ENCODE results near the gene JADE2. TPM values are rescaled to one million over a fixed set of nuclear protein-coding genes. Genes with fewer than 3 reads are reported as not detected.

JADE2 gene
- total RNA-seq, 2 donors from 2014 or later = 37.5 to 47.6 TPM

- no peak for TF ChIP-seq CTCF (IDR thresholded peaks at IDR 0.05)
- no peak for DNase-seq (ENCODE audit: low spot score)
Observed at GRCh38 chr5:134582941-134583340, 57.5 kb downstream of the JADE2 start.

GRCh38 chr5:134583766-134584165, 58.3 kb downstream of the JADE2 start:
- peaks cover 0 to 24% of the 10 kb centered on the region in 2 donors for H3K4me1 ChIP-seq
- H3K9me3 ChIP-seq = no peaks in the 10 kb centered on the region
- no peak for TF ChIP-seq CTCF (IDR thresholded peaks at IDR 0.05)
- no peaks in the 10 kb centered on the region for H3K27me3 ChIP-seq
- H3K27ac ChIP-seq = no peak overlapping the region
- H3K36me3 ChIP-seq = peaks cover 14% of the 10 kb centered on the region
- H3K4me3 ChIP-seq = no peak overlapping the region
- no peak for DNase-seq (ENCODE audit: low spot score)

More at GRCh38 chr5:134582941-134583340, 57.5 kb downstream of the JADE2 start:
- H3K9me3 ChIP-seq = no peaks in the 10 kb centered on the region
- no peaks in the 10 kb centered on the region for H3K27me3 ChIP-seq
- no peak overlapping the region for H3K4me3 ChIP-seq
- H3K4me1 ChIP-seq = peaks cover 0 to 25% of the 10 kb centered on the region in 2 donors
- H3K36me3 ChIP-seq = peaks cover 22% of the 10 kb centered on the region
- no peak overlapping the region for H3K27ac ChIP-seq

- Histone ChIP-seq H3K4me3 (no peak overlapping the region), H3K4me1 (peaks cover 0 to 24% of the 10 kb centered on the region in 2 donors), H3K27me3 (no peaks in the 10 kb centered on the region), H3K27ac (no peak overlapping the region), H3K36me3 (peaks cover 5% of the 10 kb centered on the region), H3K9me3 (no peaks in the 10 kb centered on the region)
- TF ChIP-seq CTCF (IDR thresholded peaks at IDR 0.05) = no peak
- DNase-seq (ENCODE audit: low spot score) = no peak
Observed at GRCh38 chr5:134584662-134585061, 59.2 kb downstream of the JADE2 start.

GRCh38 chr5:134585966-134586365, 60.5 kb downstream of the JADE2 start:
- Histone ChIP-seq H3K27me3 (no peaks in the 10 kb centered on the region), H3K4me3 (no peak overlapping the region), H3K27ac (no peak overlapping the region), H3K4me1 (peaks cover 0 to 23% of the 10 kb centered on the region in 2 donors), H3K36me3 (no peaks in the 10 kb centered on the region), H3K9me3 (no peaks in the 10 kb centered on the region)
- no peak for DNase-seq (ENCODE audit: low spot score)
- no peak for TF ChIP-seq CTCF (IDR thresholded peaks at IDR 0.05)

GRCh38 chr5:134586866-134587524, 61.5 kb downstream of the JADE2 start:
- TF ChIP-seq CTCF (IDR thresholded peaks at IDR 0.05) = peak; percentile 70 to 88
- no peak overlapping the region for H3K27ac ChIP-seq
- DNase-seq (ENCODE audit: low spot score) = peak; percentile 84

More at GRCh38 chr5:134586866-134587524, 61.5 kb downstream of the JADE2 start:
- Histone ChIP-seq H3K36me3 (no peaks in the 10 kb centered on the region), H3K4me1 (peaks cover 0 to 20% of the 10 kb centered on the region in 2 donors), H3K4me3 (peak overlapping the region in 1 of 2 donors; percentile 18), H3K9me3 (no peaks in the 10 kb centered on the region), H3K27me3 (no peaks in the 10 kb centered on the region)
